Mesendoderm (in vitro differentiated cells): ENCODE results near the gene SLC10A3.

Experiments
- DNase-seq: peaks from one replicate; pipeline ENCODE4 v3.0.0; 2013
- H2AK5ac ChIP-seq: 2 replicates; pipeline ENCODE4 v1.6.1; 2013; ENCODE audit warnings: low read length, inconsistent platforms
- H2BK120ac ChIP-seq: 2 replicates; pipeline ENCODE4 v1.6.1; 2013; ENCODE audit warnings: low read depth, mild to moderate bottlenecking, low read length, moderate library complexity, mixed read lengths
- H2BK15ac ChIP-seq: replicated peaks from 2 replicates; pipeline ENCODE4 v1.6.1; 2013; ENCODE audit warnings: low read depth, mild to moderate bottlenecking, moderate library complexity
- H2BK5ac ChIP-seq: 2 replicates; pipeline ENCODE4 v1.6.1; 2013; ENCODE audit warnings: low read length, inconsistent platforms
- H3K18ac ChIP-seq: 2 replicates; pipeline ENCODE4 v1.6.1; 2013; ENCODE audit warnings: mild to moderate bottlenecking, low read length, mixed read lengths
- H3K23ac ChIP-seq: one replicate; pipeline ENCODE4 v1.6.1; 2013; ENCODE audit warnings: low read length
- H3K27ac ChIP-seq: 2 replicates; pipeline ENCODE4 v1.5.1; 2013; ENCODE audit warnings: low read depth, mild to moderate bottlenecking, inconsistent platforms, low read length, moderate library complexity
- H3K27me3 ChIP-seq: 2 replicates; pipeline ENCODE4 v1.6.1; 2013; ENCODE audit warnings: low read length, control low read depth, mild to moderate bottlenecking, inconsistent platforms; ENCODE audit not compliant: insufficient read depth, poor library complexity
- H3K36me3 ChIP-seq: 2 replicates; pipeline ENCODE4 v1.6.1; 2013; ENCODE audit warnings: low read length, inconsistent platforms; ENCODE audit not compliant: control insufficient read depth, insufficient read depth
- H3K4ac ChIP-seq: one replicate; pipeline ENCODE4 v1.6.1; 2013; ENCODE audit warnings: low read depth, mild to moderate bottlenecking, low read length, moderate library complexity
- H3K4me1 ChIP-seq: 2 replicates; pipeline ENCODE4 v1.6.1; 2013; ENCODE audit warnings: low read depth, low read length, inconsistent platforms; ENCODE audit not compliant: control insufficient read depth
- H3K4me2 ChIP-seq: 2 replicates; pipeline ENCODE4 v1.6.1; 2013; ENCODE audit warnings: low read length
- H3K4me3 ChIP-seq: 2 replicates; pipeline ENCODE4 v1.5.1; 2013; ENCODE audit warnings: mild to moderate bottlenecking, low read length
- H3K56ac ChIP-seq: one replicate; pipeline ENCODE4 v1.6.1; 2013; ENCODE audit warnings: low read length
- H3K79me1 ChIP-seq: 2 replicates; pipeline ENCODE4 v1.6.1; 2013; ENCODE audit warnings: low read length, inconsistent platforms
- H3K79me2 ChIP-seq: 2 replicates; pipeline ENCODE4 v1.6.1; 2013; ENCODE audit warnings: mild to moderate bottlenecking, low read length; ENCODE audit not compliant: control insufficient read depth, insufficient read depth
- H3K9ac ChIP-seq: 2 replicates; pipeline ENCODE4 v1.6.1; 2013; ENCODE audit warnings: low read length, inconsistent platforms
- H4K5ac ChIP-seq: one replicate; pipeline ENCODE4 v1.6.1; 2013; ENCODE audit warnings: low read length
- H4K8ac ChIP-seq: one replicate; pipeline ENCODE4 v1.6.1; 2013; ENCODE audit warnings: low read depth, mild to moderate bottlenecking, control low read depth, low read length, moderate library complexity
- WGBS: extraction: QIAGEN DNeasy Blood & Tissue Kit; methylation state at CpG from one replicate; pipeline ENCODE4 v1.1.7; 2013; ENCODE audit warnings: low lambda C conversion rate, missing lambda C conversion rate; ENCODE audit not compliant: insufficient coverage; ENCODE audit errors: extremely low coverage; 5-methylcytosine and 5-hydroxymethylcytosine counted together

The SLC10A3 gene

DNA sequence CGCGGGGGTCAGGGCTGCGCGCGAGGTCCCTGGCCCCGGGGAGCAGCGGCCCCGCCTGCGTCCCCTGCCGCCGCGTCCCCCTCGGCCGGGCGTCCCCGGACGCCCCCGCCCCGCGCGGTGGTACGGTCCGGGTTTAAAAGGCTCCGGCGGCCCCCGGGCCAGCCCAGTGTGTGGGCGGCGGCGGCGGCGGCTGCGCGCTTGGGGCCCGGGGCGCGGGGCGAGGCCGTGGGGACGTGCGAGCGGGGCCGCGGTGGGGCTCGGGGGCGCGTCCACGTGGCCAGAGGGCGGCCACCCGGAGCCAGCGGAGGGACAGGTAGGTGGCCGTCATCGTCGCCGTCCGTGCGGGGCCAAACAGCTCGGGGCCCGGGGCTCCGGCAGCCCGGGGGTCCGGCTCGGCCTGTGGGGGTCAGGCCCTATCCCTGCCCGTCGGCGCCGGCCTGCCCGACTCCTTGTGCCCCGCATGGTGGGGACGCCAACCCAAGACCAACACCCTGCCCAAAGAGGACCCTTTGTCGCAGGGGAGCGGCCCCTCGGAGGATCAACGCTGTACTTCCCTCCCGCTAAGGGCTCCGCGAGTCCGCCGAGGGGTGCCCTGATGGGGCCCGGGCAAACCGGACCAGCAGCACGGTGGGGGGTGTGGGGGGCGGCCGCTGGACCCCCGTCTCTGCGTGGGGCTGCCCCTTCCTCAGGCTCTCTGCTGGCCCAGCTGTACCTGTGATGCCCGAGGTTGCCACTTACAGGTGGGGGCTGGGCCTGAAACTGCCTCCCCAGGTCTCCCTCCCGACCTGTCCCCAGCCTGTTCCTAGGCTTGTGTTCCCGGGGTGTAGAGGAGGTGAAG is 32.1 kb downstream of the SLC10A3 start, which contains the start of gene PLXNA3:
TSS of gene PLXNA3 (plus strand) at position 166 of the 838 bp plus-strand sequence. CDS start 1,903 bp downstream, outside the sequence.
- peak within 1 kb of the TSS; percentile 50 for H3K4me2 ChIP-seq
- peak within 1 kb of the TSS; percentile 33 for H3K18ac ChIP-seq
- H3K23ac ChIP-seq = no peak within 1 kb of the TSS
- peak; percentile 29 for DNase-seq
- H3K4me1 ChIP-seq = no peaks in the 10 kb centered on the region
- H2BK120ac ChIP-seq = no peak within 1 kb of the TSS
- H3K27ac ChIP-seq = no peak within 1 kb of the TSS
- peak within 1 kb of the TSS; percentile 70 for H3K9ac ChIP-seq
- no peak within 1 kb of the TSS for H2BK15ac ChIP-seq
- no peak within 1 kb of the TSS for H4K5ac ChIP-seq
- no peak within 1 kb of the TSS for H2BK5ac ChIP-seq
- no peaks in the 10 kb centered on the region for H3K79me2 ChIP-seq
- no peaks in the 10 kb centered on the region for H3K36me3 ChIP-seq
- no peaks in the 10 kb centered on the region for H3K79me1 ChIP-seq
- no peak within 1 kb of the TSS for H3K4ac ChIP-seq
- H3K27me3 ChIP-seq = no peaks in the 10 kb centered on the region
- no peak within 1 kb of the TSS for H2AK5ac ChIP-seq
- peak within 1 kb of the TSS; percentile 30 for H3K4me3 ChIP-seq
- H4K8ac ChIP-seq = no peak within 1 kb of the TSS
- peak within 1 kb of the TSS; percentile 85 for H3K56ac ChIP-seq
- WGBS = no CpG with 5 or more reads among the region's 88 CpGs

DNA sequence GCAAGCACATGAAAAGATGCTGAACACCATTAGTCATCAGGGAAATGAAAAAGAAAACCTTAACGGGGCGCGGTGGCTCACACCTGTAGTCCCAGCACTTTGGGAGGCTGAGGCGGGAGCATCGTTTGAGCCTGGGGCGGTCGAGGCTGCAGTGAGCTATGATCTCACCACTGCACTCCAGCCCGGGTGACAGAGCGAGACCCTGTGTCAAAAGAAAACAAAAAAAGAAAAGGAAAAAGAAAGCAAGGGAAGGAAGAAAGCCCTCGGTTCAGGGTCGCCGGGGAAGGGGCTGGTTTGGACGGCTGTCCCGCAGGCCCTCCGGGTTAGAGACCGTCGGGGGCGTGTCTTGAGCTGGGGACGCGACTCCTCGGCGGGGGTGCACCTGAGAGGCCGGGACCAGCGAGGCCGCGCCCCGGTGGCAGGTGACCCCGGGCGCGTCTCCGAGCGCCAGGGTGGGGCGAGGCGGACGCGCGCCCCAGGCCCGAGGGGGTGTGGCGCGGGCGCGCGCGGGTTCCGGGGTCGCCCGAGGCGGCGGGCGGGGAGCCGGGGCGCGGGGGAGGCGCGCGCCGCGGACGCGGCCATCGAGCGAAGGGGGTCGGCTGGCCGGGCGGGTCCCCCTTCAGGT is 32.8 kb downstream of the SLC10A3 start:
- Histone ChIP-seq H3K4ac (no peak overlapping the region), H3K23ac (no peak overlapping the region), H2BK120ac (no peak overlapping the region), H2BK5ac (no peak overlapping the region), H3K56ac (peak overlapping the region; percentile 73), H3K9ac (no peak overlapping the region), H3K18ac (no peak overlapping the region), H3K79me2 (no peaks in the 10 kb centered on the region), H3K27me3 (no peaks in the 10 kb centered on the region), H3K4me3 (no peak overlapping the region), H3K4me2 (no peak overlapping the region), H3K4me1 (no peaks in the 10 kb centered on the region), H4K8ac (no peak overlapping the region), H2BK15ac (no peak overlapping the region), H3K27ac (no peak overlapping the region), H4K5ac (no peak overlapping the region), H3K36me3 (no peaks in the 10 kb centered on the region), H3K79me1 (no peaks in the 10 kb centered on the region), H2AK5ac (no peak overlapping the region)
- peak; percentile 51 for DNase-seq
- WGBS = no CpG with 5 or more reads among the region's 65 CpGs

DNA sequence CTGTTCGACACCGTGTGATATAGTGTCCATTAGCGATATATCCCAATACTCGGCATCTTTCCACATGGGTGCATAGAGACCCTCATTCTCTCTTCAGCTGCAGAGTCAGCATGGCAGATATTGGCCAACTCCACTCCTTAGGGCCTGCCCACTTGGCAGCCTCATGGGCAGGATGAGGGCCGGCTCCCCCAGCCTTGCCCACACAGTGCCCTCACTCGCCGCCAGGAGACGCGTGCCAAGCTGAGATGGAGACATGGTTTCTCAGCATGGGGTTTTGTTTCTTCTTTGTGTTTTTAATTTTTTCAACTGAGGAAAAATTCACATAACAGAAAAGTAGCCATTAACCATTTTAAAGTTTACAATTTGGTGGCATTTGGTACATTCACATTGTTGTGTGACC is 37.6 kb downstream of the SLC10A3 start:
- H3K79me2 ChIP-seq = no peaks in the 10 kb centered on the region
- H3K18ac ChIP-seq = no peak overlapping the region
- no peaks in the 10 kb centered on the region for H3K36me3 ChIP-seq
- no peak overlapping the region for H4K5ac ChIP-seq
- no peak overlapping the region for H3K9ac ChIP-seq
- WGBS = no CpG with 5 or more reads among the region's 9 CpGs
- H3K56ac ChIP-seq = no peak overlapping the region
- H3K79me1 ChIP-seq = no peaks in the 10 kb centered on the region
- H3K4me3 ChIP-seq = no peak overlapping the region
- no peak for DNase-seq
- H3K4me2 ChIP-seq = no peak overlapping the region
- no peak overlapping the region for H2BK15ac ChIP-seq
- H3K4me1 ChIP-seq = no peaks in the 10 kb centered on the region
- no peak overlapping the region for H2AK5ac ChIP-seq
- H2BK5ac ChIP-seq = no peak overlapping the region
- no peak overlapping the region for H3K23ac ChIP-seq
- no peak overlapping the region for H3K4ac ChIP-seq
- H2BK120ac ChIP-seq = no peak overlapping the region
- no peaks in the 10 kb centered on the region for H3K27me3 ChIP-seq
- no peak overlapping the region for H4K8ac ChIP-seq
- H3K27ac ChIP-seq = no peak overlapping the region

DNA sequence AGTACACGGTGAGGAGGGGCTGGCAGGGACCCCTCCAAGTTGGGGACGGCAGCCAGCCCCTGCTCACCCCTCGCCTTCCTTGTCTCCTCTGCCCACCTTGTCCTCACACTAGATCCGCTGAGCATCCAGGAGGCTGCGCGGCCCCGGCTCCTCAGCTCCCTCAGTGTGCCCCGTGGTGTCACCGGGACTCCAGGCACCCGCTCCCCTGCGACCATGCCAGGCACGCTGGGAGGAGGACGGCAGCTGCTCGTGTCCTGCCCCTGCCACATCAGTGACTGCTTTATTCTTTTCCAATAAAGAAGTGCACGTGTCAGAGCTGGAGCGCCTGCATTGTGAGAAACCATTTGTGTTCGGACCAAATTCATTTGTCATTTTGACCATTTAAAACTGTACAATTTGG is 40.1 kb downstream of the SLC10A3 start:
- Histone ChIP-seq H3K79me1 (no peaks in the 10 kb centered on the region), H3K18ac (no peak overlapping the region), H2BK120ac (no peak overlapping the region), H3K4me3 (no peak overlapping the region), H2BK15ac (no peak overlapping the region), H3K56ac (no peak overlapping the region), H3K4ac (no peak overlapping the region), H4K8ac (no peak overlapping the region), H4K5ac (no peak overlapping the region), H3K9ac (no peak overlapping the region), H3K4me1 (no peaks in the 10 kb centered on the region), H2AK5ac (no peak overlapping the region), H3K79me2 (no peaks in the 10 kb centered on the region), H3K27ac (no peak overlapping the region), H3K36me3 (no peaks in the 10 kb centered on the region), H3K23ac (no peak overlapping the region), H3K27me3 (no peaks in the 10 kb centered on the region), H3K4me2 (no peak overlapping the region), H2BK5ac (no peak overlapping the region)
- no CpG with 5 or more reads among the region's 17 CpGs for WGBS
- no peak for DNase-seq

DNA sequence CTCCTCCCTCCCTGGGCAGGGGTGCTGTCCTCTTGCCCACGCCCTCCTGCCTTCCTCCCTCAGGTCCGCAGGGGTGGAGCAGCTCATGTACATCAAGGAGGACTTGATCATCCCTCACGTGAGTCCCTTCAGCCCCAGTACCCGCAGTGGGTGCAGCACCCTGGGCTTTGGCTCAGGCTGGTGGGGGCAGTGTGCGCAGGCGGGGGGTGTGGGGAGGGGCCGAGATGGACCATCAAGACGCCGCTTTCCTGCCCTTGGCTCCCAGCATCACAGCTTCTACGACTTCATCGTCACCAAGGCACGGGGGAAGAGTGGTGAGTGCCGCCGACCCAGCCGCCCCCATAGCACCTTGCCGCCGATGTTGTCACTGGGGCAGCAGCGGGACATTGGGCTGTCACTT is 40.8 kb downstream of the SLC10A3 start:
- Histone ChIP-seq H3K79me2 (no peaks in the 10 kb centered on the region), H2BK120ac (no peak overlapping the region), H4K8ac (no peak overlapping the region), H2BK15ac (no peak overlapping the region), H4K5ac (no peak overlapping the region), H2BK5ac (no peak overlapping the region), H3K4me3 (no peak overlapping the region), H3K9ac (no peak overlapping the region), H3K23ac (no peak overlapping the region), H3K4me2 (no peak overlapping the region), H3K4ac (no peak overlapping the region), H3K27me3 (no peaks in the 10 kb centered on the region), H3K18ac (no peak overlapping the region), H3K36me3 (no peaks in the 10 kb centered on the region), H3K4me1 (no peaks in the 10 kb centered on the region), H3K79me1 (no peaks in the 10 kb centered on the region), H2AK5ac (no peak overlapping the region), H3K56ac (no peak overlapping the region), H3K27ac (no peak overlapping the region)
- WGBS = no CpG with 5 or more reads among the region's 18 CpGs
- DNase-seq = no peak
